ENCODE measurements around the gene ZC3H18. TPM values are rescaled to one million over a fixed set of nuclear protein-coding genes. Genes with fewer than 3 reads are reported as not detected.
A peak's percentile ranks its signal among the peaks of the same experiment; 100 is the strongest.

Gene ZC3H18
- total RNA-seq, 2 donors from 2014 or later, result 31.9 to 66.3 TPM

DNA sequence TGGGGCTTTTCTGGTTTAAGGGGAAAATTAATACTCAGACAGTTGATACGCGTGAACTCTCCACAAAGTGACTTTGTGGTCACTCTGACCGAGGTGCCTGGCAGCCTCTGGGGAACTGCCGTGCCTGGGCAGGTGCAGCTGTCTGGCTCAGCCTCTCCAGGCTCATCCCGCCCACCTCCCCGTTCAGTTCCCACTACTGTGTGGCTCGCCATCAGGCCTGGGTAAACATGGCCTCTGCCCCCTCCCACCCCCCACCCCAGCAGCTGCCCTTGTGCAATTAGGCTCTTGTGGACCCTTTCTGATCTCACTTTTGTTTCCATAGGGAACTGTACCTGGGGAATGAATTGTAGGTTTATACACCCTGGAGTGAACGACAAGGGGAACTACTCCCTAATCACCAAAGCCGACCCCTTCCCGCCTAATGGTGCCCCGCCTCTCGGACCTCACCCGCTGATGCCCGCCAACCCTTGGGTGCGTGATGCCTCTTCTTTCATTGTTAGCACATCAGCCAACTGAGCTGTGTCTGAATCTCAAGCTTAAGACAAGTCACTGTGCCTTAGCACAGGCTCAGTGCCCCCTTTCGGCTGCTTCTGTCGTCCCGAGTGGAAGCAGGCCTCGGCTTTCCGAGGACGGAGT, 27.8 kb downstream of the ZC3H18 start:
- Histone ChIP-seq H3K36me3 (peaks cover 14% of the 10 kb centered on the region), H3K27me3 (no peaks in the 10 kb centered on the region), H3K27ac (no peak overlapping the region), H3K9me3 (no peaks in the 10 kb centered on the region), H3K4me1 (no peaks in the 10 kb centered on the region), H3K4me3 (no peak overlapping the region), H3K9ac (ENCODE audit: low read depth in 2 of 2, low read length in 2 of 2) (no peak overlapping the region)
- intact Hi-C loops (cut with DNase I), result no loop called here
- no peak for TF ChIP-seq CTCF (IDR thresholded peaks at IDR 0.05)
- no peak for DNase-seq

DNA sequence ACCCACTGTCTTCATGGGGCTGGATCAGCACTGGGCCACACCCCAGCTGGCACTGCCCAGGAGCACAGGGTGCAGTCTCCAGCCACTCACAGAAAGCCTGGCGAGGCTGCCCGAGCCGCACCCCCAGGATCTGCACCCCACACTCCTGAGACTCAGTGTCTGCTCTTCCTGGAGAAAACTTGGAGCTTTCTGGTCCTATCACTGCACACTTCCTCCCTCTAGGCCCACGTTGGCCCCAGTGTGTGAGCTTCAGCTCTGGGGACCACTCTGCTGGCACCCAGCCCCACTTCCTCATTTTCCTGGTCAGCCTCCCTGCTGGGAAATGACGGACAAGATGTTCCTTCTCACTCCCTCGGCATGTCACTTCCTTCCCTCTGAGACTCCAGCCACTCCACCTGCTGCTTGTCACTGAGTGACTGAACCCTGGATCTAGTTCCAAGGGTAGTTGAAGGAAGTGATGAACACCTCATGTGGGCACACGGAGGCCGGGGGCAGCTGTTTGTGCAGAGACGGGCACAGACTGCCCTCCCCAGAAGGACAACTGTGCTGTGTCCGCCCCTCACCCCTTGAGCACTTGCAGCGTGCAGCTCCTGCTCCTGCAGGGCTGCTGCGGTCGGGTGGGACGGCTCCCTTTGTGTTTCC, 29.0 kb downstream of the ZC3H18 start:
- intact Hi-C loops (cut with DNase I), result no loop called here
- Histone ChIP-seq H3K9ac (ENCODE audit: low read depth in 2 of 2, low read length in 2 of 2) (no peak overlapping the region), H3K36me3 (peaks cover 14% of the 10 kb centered on the region), H3K27me3 (no peaks in the 10 kb centered on the region), H3K4me1 (no peaks in the 10 kb centered on the region), H3K9me3 (no peaks in the 10 kb centered on the region), H3K27ac (no peak overlapping the region), H3K4me3 (no peak overlapping the region)
- peak; percentile 43 for DNase-seq
- TF ChIP-seq CTCF (IDR thresholded peaks at IDR 0.05), result no peak

DNA sequence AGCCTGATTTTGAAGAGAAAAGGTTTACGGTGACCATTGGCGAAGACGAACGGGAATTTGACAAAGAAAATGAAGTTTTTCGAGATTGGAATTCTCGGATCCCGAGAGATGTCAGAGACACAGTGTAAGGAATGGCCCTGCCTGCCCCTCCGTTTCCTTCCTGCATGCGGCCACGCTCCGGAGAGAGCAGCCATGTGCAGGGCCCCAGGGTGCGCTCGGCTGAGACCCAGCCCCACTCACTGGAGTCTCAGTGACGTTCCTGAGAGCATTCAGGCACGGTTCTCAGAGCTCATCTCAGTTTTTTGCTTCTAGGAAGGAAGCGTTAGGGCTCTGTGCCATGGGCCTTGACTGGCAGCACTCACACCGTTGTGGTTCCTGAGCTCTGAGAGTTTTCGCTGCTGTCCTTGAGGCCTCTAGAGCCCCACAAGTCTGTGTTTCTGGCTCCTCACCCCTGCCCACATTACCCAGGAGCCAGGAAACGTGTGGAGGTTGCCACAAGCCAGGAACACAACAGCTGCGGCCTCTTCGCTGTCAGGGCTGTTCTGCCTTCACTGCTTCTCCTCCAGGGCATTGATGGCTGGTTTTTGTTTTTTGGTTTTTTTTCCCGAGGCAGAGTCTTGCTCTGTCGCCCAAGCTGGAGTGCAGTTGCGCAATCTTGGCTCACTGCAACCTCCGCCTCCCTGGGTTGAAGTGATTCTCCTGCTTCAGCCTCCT, 29.8 kb downstream of the ZC3H18 start:
- Histone ChIP-seq H3K4me1 (no peaks in the 10 kb centered on the region), H3K36me3 (peaks cover 14% of the 10 kb centered on the region), H3K27me3 (no peaks in the 10 kb centered on the region), H3K4me3 (no peak overlapping the region), H3K9me3 (no peaks in the 10 kb centered on the region), H3K27ac (no peak overlapping the region), H3K9ac (ENCODE audit: low read depth in 2 of 2, low read length in 2 of 2) (peak overlapping the region in 1 of 2 donors; percentile 12)
- intact Hi-C loops (cut with DNase I), result no loop called here
- no peak for TF ChIP-seq CTCF (IDR thresholded peaks at IDR 0.05)
- DNase-seq, result no peak

DNA sequence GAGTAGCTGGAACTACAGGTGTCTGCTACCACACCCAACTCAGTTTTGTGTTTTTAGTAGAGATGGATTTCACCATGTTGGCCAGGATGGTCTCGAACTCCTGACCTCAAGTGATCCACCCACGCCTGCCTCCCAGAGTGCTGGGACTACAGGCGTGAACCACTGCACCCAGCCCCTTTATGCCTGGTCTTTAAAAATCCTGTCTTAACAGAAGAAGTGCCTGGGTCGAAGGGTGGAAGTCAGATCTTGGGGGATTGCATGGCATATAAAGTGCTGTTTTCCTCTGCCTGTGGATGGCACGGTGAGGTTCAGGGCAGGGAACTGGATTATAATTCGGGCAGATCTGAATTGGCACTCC, 30.3 kb downstream of the ZC3H18 start:
- Histone ChIP-seq H3K9ac (ENCODE audit: low read depth in 2 of 2, low read length in 2 of 2) (no peak overlapping the region), H3K9me3 (no peaks in the 10 kb centered on the region), H3K27ac (no peak overlapping the region), H3K27me3 (no peaks in the 10 kb centered on the region), H3K36me3 (peaks cover 14% of the 10 kb centered on the region), H3K4me3 (no peak overlapping the region), H3K4me1 (no peaks in the 10 kb centered on the region)
- TF ChIP-seq CTCF (IDR thresholded peaks at IDR 0.05), result no peak
- intact Hi-C loops (cut with DNase I), result no loop called here
- no peak for DNase-seq

DNA sequence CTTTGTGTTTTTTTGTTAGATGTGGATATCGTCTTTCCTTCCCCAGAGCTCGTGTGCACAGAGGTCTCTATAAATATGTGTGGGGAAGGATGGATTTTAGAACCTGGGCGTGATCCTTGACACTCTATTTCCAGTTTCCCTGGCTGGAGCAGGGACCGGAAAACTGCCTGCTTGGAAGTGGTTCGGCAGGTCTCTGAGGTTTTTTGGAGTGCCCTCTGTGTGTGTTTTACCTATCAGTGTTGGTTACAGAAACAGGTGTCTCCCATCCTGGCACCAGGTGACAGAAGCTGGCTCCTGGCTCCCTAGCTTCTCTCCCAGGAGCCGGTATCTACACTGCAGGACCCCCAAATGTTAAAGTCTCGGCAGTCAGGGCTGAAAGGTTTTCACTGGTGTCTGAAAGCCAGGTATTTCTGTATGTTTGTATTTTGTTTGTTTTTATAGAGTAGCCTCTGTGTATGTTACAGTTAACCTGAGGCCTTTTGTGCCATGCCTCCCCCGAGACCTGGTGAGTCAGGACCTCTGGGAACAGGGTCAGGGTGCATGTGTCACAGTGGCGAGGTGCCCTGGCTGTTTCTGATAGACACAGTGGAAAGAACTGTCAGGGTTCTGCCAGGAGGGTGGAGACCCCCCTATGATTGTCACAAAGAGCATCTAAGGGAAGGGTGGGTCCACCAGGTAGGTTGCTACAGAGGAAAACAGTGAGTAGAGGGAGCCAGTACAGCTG, 31.3 kb downstream of the ZC3H18 start:
- DNase-seq, result no peak
- no peak for TF ChIP-seq CTCF (IDR thresholded peaks at IDR 0.05)
- intact Hi-C loops (cut with DNase I), result no loop called here
- Histone ChIP-seq H3K27me3 (no peaks in the 10 kb centered on the region), H3K9me3 (no peaks in the 10 kb centered on the region), H3K36me3 (peaks cover 14% of the 10 kb centered on the region), H3K27ac (no peak overlapping the region), H3K4me1 (no peaks in the 10 kb centered on the region), H3K4me3 (no peak overlapping the region), H3K9ac (ENCODE audit: low read depth in 2 of 2, low read length in 2 of 2) (no peak overlapping the region)
